SKM-1 treated with dmso at 0.1 percent for 144 hours (cell line): ENCODE results near the gene FTCDNL1.

ENCODE experiments used
- DNase-seq: peaks from one replicate; lab custom pipeline; 2025; ENCODE audit not compliant: unreplicated experiment; lab: John Stamatoyannopoulos, UW

Gene FTCDNL1

GRCh38 chr2:199792381-199792780, 58.6 kb downstream of the FTCDNL1 start:
- DNase-seq, result no peak

GRCh38 chr2:199791326-199791725, 59.7 kb downstream of the FTCDNL1 start:
- DNase-seq, result no peak

- DNase-seq, result no peak
These were observed 66.5 kb downstream of the FTCDNL1 start for GRCh38 chr2:199784512-199784911.

GRCh38 chr2:199779589-199779988, 71.4 kb downstream of the FTCDNL1 start:
- DNase-seq, result no peak

GRCh38 chr2:199778655-199779054, 72.3 kb downstream of the FTCDNL1 start:
- DNase-seq, result no peak

GRCh38 chr2:199777916-199778315, 73.1 kb downstream of the FTCDNL1 start:
- no peak for DNase-seq

- DNase-seq, result no peak
These were observed 73.7 kb downstream of the FTCDNL1 start for GRCh38 chr2:199777315-199777714.

GRCh38 chr2:199775267-199775666, 75.7 kb downstream of the FTCDNL1 start:
- DNase-seq, result no peak

- DNase-seq, result peak; percentile 33
These were observed 78.7 kb downstream of the FTCDNL1 start for GRCh38 chr2:199772035-199772976.

GRCh38 chr2:199770716-199771115, 80.3 kb downstream of the FTCDNL1 start:
- no peak for DNase-seq

- DNase-seq, result no peak
These were observed 85.3 kb downstream of the FTCDNL1 start for GRCh38 chr2:199765646-199766045.

- no peak for DNase-seq
These were observed 86.7 kb downstream of the FTCDNL1 start for GRCh38 chr2:199764273-199764800.

- no peak for DNase-seq
These were observed 88.0 kb downstream of the FTCDNL1 start for GRCh38 chr2:199762963-199763362.

GRCh38 chr2:199760574-199760973, 90.4 kb downstream of the FTCDNL1 start:
- DNase-seq, result no peak

- no peak for DNase-seq
These were observed 93.6 kb downstream of the FTCDNL1 start for GRCh38 chr2:199757233-199757870.

- no peak for DNase-seq
These were observed 94.2 kb downstream of the FTCDNL1 start for GRCh38 chr2:199756743-199757142.

- DNase-seq, result no peak
These were observed 94.8 kb downstream of the FTCDNL1 start for GRCh38 chr2:199756211-199756610.

GRCh38 chr2:199754766-199755165, 96.2 kb downstream of the FTCDNL1 start:
- no peak for DNase-seq

GRCh38 chr2:199751492-199752120, 99.4 kb downstream of the FTCDNL1 start:
- DNase-seq, result no peak

- no peak for DNase-seq
These were observed 101.4 kb downstream of the FTCDNL1 start for GRCh38 chr2:199749571-199749970.

- DNase-seq, result no peak
These were observed 106.3 kb downstream of the FTCDNL1 start for GRCh38 chr2:199744724-199745123.

- no peak for DNase-seq
These were observed 106.7 kb downstream of the FTCDNL1 start for GRCh38 chr2:199744260-199744659.
